Measurements from ENCODE around the gene GTF3C4. TPM values are rescaled to one million over a fixed set of nuclear protein-coding genes. Genes with fewer than 3 reads are reported as not detected.

GTF3C4 gene
- polyA plus RNA-seq, 5 donors: 17.0 to 25.1 (median 23.2) TPM

DNA sequence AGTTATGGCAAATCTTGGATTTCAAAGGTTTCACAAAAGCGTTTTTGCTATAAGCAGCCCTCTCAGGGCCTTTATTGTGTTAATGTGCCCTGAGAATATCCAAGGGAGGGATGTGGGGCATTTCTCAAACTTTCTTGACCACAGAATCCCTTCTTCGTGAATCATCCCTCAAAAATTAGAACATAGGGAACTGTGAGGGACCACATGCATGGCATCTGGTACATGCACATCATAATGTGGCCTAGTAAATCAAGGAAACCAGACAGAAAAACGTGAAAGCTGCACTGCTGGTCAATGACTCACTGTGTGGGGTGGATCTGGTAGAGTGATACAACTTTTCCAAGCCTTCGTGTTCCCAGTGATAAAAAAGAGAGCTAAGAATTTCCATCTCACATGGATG is 22.9 kb upstream of the GTF3C4 start:
- no peak for DNase-seq

GRCh38 chr9:132647806-132648205 is 22.5 kb upstream of the GTF3C4 start:
- DNase-seq: no peak

GRCh38 chr9:132648283-132648682 is 22.0 kb upstream of the GTF3C4 start:
- DNase-seq: no peak

DNA sequence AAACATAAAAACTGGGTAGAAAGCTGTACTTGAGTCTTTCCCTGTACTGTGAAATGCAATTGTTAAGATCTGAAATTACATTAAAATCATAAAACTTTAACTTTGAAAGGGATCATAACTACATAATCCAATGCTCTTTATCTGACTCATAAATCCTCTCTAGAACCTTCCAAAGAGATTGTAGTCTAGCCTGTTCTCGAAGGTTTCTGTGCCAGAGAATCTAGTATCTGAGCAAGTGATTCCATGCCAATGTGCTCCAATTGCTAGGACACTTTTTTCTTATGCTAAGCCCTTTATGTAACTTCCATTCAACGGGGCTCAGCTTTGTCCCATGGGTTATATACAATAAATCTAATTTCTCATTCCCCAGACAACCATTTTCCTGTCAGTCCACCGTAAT is 21.6 kb upstream of the GTF3C4 start:
- DNase-seq: no peak

- DNase-seq: peak; percentile 10 to 21
Observed at GRCh38 chr9:132651259-132651658, 19.0 kb upstream of the GTF3C4 start.

DNA sequence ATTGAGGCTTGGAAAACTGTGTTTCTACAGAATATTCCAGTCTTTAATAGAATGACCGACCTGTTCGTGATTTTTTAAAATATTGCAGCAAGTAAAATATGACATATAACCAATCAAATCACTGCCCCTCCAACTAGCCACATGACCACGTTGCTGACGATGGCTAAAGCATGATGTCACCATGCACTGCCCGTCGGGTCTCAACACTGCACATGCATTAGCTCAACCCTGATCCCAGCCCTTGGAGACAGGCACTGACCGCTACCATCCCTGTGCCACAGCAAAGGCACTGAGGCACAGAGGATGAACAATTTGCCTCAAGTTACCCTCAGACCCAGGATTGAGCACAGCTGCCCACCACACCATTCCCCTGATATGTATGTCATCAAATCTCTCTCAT is 14.0 kb upstream of the GTF3C4 start:
- DNase-seq: no peak

GRCh38 chr9:132662152-132662945 is 7.9 kb upstream of the GTF3C4 start:
- no peak for DNase-seq

GRCh38 chr9:132663117-132663516 is 7.1 kb upstream of the GTF3C4 start:
- DNase-seq: no peak

DNA sequence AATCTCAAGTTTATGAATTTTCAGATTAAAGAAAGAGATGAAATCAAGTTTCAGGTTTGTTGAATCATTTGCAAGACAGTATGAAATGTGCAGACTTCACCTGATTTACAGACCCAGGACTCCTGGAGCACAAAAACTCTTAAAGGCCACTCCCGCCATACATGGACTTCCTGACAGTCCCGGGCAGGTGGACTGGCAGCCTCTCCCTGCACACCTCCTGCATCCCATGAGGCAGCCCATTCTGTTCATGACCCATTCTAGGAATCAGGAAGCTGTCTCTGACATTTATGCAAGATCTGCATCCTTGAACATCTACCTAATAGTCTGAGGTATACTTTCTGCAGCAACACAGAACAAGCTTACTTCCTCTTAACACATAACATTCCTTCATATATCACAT is 6.4 kb upstream of the GTF3C4 start:
- DNase-seq: no peak

GRCh38 chr9:132669319-132669697 is 956 bp upstream of the GTF3C4 start:
- DNase-seq: no peak

DNA sequence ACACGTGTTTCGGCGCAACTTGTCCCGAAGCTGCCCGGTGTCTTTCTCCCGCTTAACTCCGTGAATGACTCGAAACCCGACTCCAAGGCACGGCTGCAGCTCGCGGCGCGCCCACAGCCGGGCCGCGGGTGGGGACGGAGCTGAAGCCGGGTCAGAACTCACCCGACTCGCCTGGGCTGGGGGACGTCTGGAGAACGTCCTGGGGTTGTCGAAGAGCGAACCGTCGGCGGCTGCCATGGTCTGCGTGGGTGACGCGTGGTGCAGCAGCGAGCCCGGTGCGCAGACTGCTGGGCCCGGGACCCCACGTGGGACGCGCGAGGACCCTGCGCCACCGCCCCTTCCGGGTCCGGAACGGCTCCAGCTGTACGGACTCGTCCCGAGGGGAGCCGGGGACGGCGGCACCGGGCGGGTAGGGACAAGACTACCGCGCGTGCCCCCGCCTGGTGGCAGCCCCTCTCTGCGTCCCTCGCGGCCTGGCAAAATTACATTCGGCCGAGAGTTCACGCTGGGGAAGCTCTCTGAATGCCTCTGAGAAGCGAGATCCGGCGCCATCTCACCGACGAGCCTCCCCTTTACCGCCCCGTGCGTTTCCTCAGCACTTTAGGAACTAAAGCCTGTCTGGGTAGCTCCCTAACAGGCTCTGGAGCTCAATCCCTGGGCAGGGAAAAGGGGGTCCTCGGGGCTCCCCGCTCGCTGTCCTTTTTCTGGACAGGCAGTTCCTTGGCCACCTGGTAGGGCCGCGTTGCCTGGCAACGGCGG is 387 bp upstream of the GTF3C4 start, which contains the start of gene DDX31:
Gene DDX31 (minus strand): TSS at position 286 of the 759 bp plus-strand sequence. CDS start 49 bp downstream, at position 237.
- DNase-seq: peak; percentile 89

DNA sequence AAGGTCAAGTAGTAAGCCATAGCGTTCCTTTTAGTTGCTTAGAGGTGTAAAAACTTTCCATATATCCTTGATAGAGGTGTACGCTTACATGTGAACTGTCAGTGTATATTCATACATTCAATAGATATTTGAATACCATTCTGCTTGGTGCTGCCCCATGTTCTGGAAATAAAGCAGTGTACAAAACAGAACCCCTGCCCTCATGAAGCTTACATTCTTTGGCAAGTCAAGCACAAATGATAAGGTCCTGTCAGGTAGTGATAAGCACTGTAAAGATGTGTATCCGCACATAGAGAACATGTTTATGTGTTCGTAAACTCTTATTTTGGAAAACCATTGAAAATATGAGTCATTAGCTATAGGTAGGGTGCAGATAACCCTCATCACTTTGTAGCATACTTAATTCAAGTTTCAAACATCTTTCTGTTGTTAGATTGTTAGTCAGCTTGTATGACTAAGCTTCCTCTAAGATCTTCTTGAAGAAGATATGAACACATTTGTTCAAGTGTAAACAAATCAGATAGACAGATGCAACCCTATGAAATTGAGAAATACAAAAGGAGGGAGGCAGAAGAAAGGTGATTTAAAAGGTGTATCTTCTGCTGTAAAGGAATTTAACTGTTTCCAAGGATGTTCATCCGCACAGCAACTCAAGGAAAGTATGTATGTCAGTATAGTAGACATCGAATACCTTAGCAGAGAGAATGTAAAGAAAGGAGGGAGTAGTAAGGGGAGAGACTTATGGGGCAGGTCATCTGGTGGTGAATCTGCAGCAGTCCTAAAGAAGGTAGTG is 1.6 kb downstream of the GTF3C4 start:
- no peak for DNase-seq

DNA sequence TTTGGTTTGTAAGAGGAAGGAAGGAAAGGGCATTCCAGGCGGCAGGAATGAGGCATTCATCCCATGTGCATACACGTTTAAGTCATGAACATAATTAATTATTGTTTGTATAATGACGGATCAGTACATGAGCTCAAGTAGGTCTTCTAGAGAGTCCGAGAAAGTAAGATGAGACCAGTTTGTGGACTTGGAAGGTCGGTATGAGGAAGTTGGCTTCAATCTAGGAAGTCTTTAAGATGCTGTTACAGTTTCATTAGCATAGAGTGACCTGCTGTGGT is 2.1 kb downstream of the GTF3C4 start:
- no peak for DNase-seq

GRCh38 chr9:132673355-132673754 is 3.1 kb downstream of the GTF3C4 start:
- DNase-seq: no peak

GRCh38 chr9:132674485-132674884 is 4.2 kb downstream of the GTF3C4 start:
- no peak for DNase-seq

GRCh38 chr9:132677976-132678375 is 7.7 kb downstream of the GTF3C4 start:
- no peak for DNase-seq

DNA sequence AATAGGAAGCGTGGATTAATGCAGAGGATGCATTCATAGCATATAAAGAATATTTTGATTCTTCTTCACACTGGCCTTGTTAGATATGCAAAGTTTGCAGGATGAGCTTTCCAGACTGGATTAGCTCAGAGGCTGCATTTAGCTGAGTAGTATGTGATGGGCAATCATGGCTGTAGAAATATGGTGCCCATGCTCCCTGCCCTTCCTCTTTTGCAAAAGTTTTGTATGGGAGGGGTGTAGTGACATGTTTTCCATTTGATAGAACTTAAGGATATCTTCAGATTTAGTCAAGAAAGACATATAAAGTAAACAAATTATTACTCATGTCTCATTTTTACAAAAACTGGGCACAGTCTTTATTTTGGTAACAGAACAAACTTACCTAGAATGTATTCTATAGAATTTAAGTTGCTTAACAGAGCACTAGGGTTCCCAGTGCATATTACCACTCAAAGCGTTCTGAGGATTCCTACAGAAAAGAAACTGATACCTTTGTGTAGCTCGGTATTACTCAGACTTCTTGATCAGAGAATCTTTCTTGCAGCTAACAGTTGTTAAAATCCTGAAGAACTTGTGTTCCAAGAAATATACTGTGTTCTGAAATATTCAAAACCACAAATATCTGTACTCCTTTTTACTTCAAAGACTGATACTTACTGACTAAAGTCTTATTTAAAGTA is 9.8 kb downstream of the GTF3C4 start:
- no peak for DNase-seq

DNA sequence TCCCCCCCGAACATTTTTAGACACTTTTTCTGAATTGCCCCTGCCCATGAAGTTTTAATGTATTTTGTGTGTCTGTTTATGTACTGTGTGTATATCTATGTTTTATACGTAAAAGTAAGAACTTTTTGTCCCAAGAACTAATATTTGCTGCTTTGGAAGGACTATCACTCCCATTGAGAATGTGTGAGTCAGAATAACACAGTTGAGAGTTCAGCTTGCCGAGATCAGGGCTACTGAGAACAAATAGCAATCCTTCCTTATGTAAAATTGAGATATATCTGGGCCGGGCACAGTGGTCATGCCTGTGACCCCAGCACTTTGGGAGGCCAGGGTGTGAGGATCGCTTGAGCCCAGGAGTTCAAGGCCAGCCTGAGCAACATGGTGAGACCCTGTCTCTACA is 11.3 kb downstream of the GTF3C4 start:
- no peak for DNase-seq

GRCh38 chr9:132683873-132684272 is 13.6 kb downstream of the GTF3C4 start:
- no peak for DNase-seq

GRCh38 chr9:132690696-132691095 is 20.4 kb downstream of the GTF3C4 start:
- peak in 1 of 2 donors; percentile 49 for DNase-seq

DNA sequence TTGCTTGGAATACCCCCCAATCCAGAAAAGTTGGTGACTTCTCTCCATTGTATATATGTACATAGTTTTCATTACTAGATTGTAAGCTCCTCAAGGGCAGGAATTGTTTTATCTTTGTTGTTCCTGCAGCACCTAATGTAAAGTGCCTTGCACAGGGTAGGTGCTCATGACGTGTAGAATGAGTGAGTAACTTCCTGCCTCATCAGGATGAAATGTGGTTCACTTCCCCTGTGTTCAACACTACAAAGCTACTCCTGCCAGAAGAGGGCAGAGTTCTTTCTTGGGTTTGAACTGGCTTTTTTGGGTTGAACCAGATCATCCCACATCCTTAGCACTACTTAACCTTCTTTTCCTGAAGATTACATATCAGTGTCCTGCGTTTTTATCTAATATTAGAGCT is 23.9 kb downstream of the GTF3C4 start:
- no peak for DNase-seq

- no peak for DNase-seq
Observed at GRCh38 chr9:132697230-132697629, 27.0 kb downstream of the GTF3C4 start.
